ENCODE results near the gene EEIG2.
"Not testable (repeated sequence)": the region's sequence is repeated elsewhere in the genome, so short reads cannot be mapped to it uniquely, and the experiment has no call there.

EEIG2 gene

DNA sequence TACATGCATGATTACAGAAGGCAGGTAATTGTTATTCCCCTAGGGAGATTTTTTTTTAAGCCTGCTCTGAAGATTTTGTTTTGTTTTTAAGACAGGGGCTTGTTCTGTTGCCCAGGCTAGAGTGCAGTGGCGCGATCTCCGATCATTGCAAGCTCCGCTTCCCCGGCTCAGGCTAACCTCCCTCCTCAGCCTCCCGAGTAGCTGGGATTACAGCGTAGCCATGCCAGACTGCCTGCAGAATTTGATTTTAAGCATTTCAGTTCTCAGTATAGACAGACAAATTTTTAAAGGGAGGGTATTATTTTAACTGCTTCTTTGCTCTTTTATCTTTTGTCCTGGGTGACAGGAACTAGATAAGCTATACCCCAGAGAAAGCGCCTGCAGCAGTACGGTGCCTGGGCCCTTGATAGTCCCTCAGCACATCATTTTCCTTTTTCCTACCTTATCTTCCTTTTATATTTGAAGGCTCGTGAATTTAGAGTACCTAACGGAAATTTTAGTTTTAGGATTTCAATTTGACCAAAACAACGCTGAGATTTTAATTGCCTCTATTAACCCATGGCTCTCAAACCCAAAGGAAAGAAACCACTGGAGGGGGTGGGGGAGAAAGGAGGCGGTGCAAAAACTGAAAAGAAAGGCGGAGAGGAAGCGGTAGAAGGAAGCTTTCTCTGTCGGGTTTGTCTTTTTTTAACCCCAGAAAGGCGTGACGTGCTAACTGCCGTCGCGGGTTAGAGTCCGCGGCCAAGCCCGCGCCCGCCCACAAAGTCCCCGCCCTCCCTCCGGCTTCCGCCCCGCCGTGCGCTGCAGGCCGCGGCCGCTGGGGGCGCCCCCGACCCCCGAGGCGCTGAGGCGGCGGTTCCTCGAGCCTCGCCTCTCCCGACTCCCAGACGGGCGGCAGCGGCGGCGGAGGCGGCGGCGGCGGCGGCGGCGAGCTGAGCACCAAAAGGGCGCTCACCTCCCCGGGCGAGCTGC, at the start of gene EEIG2:
Gene EEIG2, plus strand, starts transcription at position 886 of the 972 bp plus-strand sequence. CDS start 329 bp downstream, outside the sequence.
- peak; percentile 86 for DNase-seq (ENCODE audit: low read depth)

DNA sequence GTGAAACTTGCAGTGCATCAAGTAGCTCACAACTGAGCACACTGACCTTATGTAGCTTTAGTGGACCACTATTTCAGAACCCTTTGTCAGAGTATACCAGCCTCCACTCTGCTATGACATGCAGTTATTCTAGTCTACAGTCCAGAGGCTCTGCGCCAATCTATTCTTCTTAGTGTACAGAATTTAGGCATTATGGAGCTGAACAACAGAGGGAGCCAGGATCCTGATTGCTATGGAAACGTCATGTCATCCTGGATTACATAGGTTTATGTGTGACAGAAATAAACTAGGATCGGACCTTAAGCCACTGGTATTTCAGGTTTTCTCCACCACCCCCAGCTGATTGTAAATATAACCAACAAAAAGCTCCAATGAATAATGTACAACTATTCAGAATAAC, 48.1 kb upstream of the EEIG2 start:
- no peak for DNase-seq (ENCODE audit: low read depth)

DNA sequence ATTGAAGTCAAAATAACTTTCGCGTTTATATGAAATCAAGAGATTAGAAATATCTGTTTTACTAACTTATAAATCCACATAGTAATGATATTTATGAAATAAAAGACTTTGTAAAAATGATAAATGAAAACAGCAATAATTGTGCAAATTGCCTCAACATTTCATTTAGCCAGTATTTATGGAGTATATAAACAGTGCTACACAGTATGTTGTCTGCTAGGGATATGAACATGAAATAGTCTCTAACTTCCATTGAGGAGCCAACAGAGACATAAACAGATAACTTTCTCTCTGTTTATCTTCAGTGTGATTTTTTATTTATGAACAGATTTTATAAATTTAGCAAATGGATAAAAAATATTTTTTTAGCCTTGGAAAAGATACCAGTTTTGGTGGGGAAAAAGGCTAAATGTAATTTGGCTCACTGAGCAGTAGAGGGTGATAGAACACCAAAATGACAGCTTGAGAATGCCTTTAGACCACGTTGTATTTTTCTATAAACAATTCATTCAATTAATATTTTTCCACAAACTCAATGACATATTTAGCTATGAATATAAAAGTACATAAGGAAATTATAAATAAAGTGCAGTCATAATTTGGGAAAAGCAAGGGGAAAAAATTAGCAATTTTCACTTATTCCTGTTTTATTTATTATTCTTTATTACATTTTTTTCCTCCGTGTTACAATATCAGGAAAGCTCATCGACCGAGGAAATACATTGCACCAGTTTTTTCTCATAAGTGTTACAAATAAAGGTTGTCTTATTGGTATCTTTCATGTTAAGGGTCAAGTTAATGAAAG, 47.5 kb upstream of the EEIG2 start:
- no peak for DNase-seq (ENCODE audit: low read depth)

DNA sequence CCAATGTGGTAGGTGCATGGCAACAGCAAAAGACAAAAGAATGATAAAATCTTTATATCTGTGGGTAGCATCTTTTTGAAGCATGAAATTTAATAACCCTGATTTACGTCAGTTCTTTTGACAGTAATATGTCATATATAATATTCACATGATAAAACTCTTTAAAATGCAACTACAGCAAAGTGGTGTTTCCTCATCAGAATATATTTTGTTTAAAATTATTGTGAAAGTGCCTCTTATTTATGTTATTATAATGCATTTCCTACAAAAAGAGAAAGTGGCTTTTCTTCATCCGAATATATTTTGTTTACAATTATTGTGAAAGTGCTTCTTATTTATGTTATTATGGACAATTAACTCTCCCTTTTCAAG, 46.9 kb upstream of the EEIG2 start:
- DNase-seq (ENCODE audit: low read depth): no peak

DNA sequence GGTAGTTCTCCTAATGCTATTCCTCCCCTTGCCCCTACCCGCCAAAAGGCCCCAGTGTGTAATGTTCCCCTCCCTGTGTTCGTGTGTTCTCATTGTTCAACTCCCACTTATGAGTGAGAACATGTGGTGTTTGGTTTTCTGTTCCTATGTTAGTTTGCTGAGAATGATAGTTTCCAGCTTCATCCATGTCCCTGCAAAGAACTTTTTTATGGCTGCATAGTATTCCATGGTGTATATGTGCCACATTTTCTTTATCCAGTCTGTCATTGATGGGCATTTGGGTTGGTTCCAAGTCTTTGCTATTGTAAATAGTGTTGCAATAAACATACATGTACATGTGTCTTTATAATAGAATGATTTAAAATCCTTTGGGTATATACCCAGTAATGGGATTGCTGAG, 46.0 kb upstream of the EEIG2 start:
- not testable (repeated sequence) for DNase-seq (ENCODE audit: low read depth)

DNA sequence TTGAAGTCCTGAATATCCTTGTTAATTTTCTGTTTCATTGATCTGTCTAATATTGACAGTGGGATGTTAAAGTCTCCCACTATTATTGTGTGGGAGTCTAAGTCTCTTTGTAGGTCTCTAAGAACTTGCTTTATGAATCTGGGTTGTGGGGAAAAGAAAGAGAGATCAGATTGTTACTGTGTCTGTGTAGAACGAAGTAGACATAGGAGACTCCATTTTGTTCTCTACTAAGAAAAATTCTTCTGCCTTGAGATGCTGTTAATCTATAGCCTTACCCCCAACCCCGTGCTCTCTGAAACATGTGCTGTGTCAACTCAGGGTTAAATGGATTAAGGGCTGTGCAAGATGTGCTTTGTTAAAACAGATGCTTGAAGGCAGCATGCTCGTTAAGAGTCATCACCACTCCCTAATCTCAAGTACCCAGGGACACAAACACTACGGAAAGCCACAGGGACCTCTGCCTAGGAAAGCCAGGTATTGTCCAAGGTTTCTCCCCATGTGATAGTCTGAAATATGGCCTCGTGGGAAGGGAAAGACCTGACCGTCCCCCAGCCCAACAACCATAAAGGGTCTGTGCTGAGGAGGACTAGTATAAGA, 42.5 kb upstream of the EEIG2 start:
- DNase-seq (ENCODE audit: low read depth): not testable (repeated sequence)

DNA sequence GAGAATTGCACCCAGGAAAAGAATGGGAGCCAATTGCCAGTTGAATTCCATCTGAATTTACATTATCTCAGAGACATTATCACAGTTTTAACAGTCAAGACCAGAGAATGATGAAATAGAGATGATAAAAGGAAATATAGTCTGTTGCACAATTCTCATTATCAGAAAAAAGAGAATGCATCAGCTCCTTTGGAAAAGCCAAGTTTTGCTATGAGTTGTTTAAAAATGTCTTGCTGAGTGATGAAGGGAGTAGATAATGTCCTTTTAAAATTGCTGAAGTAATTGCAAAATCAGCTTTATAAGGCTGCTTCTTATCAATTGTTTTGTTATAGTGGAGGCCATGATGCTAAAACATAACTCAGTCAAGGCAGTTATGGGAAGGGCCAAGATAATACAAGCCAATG, 37.9 kb upstream of the EEIG2 start:
- DNase-seq (ENCODE audit: low read depth): no peak

DNA sequence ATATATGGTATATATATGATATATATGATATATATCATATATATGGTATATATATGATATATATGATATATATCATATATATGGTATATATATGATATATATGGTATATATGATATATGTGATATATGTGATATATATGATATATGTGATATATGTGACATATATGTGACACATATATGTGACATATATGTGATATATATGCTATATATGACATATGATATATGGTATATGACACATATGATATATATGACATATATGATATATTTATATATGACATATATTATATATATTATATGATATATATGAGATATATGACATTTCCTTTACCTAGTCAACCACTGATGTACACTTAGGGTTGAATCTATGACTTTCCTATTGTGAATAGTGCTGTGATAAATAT, 36.1 kb upstream of the EEIG2 start:
- no peak for DNase-seq (ENCODE audit: low read depth)

DNA sequence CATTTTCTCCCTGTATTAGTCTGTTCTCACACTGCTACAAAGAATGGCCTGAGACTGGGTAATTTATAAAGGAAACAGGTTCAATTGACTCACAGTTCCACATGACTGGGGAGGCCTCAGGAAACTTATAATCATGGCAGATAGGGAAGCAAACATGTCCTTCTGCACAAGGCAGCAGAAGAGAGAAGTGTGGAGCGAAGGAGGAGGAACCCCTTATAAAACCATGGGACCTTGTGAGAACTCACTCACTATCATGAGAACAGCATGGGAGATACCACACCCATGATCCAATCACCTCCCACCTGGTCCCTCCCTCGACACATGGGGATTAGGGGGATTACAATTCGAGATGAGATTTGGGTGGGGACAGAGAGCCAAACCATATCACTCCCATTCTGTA, 35.2 kb upstream of the EEIG2 start:
- no peak for DNase-seq (ENCODE audit: low read depth)

DNA sequence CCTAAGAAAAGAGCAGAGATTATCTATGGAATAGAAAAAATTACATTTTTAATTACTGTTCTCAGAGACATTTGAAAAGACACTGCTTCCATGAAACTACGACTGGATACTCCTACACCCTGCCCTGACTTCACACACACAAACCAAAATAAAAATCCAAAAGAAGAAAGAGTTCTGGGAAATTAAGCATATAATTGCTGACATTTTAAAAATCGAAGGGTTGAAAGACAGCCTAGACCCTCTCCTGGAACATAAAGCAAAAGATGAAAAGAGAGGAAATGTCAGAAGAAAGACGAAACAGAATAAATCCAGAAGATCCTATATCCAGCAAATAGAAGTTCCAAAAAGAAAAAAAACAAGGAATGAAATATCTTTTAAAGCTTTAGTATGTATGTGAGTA, 32.8 kb upstream of the EEIG2 start:
- no peak for DNase-seq (ENCODE audit: low read depth)

DNA sequence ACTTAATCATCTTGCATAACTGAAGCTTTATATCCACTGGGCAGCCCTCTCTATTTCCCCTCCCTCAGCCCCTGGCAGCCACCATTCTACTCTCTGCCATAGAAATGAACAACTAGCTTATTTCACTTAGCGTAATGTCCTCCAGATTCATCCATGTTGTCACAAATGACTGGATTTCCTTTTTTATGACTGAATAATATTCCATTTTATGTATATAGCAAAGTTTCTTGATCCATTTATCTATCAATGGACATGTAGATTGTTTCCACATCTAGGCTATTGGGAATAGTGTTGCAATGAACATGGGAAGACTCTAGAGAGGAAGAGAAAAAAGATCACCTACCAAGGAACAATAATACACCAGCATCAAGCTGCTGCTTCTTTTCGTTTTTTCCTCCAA, 32.1 kb upstream of the EEIG2 start:
- DNase-seq (ENCODE audit: low read depth): no peak

DNA sequence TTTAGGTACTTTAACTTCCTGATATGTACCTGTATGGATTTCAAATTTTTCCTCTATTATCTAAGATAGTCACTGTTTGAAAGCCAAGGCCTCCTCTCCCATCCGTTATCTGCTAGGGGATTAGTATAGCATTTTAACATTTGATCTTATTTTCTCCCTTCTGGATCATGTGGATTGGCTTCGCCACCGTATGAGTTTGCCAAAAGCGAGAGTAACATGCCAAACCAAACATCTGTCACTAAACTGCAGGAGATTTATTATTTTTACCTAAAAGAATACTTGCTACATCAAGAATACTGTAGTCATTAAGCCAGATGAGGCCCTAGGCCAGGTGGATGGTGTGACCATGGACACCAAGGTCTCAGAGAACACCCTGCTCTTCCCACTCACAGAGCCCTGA, 28.5 kb upstream of the EEIG2 start:
- DNase-seq (ENCODE audit: low read depth): no peak

DNA sequence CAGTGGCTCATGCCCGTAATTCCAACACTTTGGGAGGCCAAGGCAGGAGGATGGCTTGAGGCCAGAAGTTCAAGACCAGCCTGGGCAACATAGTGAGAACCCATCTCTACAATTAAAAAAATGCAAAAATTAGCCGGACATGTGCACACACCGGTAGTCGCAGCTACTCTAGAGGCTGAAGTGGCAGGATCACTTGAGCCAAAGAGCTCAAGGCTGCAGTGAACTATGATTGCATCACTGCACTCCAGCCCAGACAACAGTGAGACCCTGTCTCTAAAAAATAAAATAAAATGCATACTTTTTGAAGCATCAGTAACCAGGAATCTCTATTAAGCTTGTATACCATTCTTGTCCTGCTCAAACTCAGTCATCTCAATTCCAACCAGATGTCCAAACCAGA, 27.2 kb upstream of the EEIG2 start:
- no peak for DNase-seq (ENCODE audit: low read depth)

DNA sequence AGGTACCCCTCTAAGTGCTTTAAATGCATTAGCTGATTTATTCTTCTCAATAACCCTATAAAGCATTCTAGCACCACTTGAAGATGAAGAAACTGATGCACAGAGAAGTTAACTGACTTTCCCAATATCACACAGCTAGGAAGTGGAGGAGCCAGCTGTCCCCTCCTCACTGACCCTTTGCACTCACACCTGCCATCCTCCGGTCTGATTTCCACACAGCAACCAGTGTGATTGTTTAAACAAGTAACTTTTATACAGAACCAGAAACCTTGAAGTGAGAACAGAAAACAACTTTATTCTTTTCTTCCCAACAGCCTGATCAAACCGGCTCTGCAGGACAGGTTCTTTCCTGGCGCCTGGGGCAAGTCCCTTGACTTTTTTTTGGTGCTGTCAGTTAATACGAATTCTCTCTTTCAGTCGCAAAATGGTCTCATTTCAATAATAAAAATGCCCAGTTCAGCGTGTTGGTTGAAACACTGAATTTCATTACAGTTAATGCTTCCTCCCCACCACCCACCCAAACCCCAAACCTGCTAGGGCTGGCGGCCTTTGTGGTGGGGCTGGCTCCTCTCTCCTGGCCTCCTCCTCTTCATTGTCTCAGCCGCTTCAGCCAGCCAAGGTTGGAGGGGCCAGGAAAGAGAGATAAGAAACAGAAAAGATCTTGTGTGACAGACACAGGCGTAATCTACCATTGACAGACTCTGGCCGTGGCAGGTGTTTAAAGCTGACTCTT, 26.4 kb upstream of the EEIG2 start:
- no peak for DNase-seq (ENCODE audit: low read depth)

DNA sequence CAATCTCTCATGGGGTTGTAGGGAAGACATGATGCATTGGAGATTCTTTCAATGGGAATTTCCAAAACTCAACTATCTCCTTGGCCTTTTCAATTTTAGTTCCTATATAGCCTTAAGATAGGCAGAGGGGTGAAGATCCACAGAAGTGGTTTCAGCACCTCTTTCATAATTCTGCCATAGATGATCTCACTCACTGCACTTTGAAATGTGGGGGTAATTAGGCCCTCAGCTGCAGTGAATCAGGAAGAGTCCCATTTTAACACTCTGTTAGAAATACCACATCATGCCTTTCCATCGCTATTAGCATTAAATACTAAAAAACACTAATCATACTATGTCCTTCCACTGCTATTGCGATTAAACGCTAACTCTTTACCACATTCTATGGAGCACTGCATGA, 25.1 kb upstream of the EEIG2 start:
- no peak for DNase-seq (ENCODE audit: low read depth)

DNA sequence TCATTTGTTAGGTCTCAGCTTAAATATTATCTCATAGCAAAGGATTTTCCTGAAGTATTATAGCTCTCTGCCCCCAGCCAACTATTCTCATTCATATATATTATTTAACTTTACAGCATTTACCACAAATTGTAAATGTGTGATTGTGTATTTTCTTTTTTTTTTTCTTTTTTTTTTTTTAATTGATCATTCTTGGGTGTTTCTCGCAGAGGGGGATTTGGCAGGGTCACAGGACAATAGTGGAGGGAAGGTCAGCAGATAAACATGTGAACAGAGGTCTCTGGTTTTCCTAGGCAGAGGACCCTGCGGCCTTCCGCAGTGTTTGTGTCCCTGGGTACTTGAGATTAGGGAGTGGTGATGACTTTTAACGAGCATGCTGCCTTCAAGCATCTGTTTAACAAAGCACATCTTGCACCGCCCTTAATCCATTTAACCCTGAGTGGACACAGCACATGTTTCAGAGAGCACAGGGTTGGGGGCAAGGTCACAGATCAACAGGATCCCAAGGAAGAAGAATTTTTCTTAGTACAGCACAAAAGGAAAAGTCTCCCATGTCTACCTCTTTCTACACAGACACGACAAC, 24.5 kb upstream of the EEIG2 start:
- DNase-seq (ENCODE audit: low read depth): not testable (repeated sequence)

DNA sequence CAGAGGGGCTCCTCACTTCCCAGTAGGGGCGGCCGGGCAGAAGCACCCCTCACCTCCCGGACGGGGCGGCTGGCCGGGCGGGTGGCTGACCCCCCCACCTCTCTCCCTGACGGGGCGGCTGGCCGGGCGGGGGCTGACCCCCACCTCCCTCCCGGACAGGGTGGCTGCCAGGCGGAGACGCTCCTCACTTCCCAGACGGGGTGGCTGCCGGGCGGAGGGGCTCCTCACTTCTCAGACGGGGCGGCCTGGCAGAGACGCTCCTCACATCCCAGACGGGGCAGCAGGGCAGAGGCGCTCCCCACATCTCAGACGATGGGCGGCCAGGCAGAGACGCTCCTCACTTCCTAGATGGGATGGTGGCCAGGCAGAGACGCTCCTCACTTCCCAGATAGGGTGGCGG, 23.9 kb upstream of the EEIG2 start:
- DNase-seq (ENCODE audit: low read depth): not testable (repeated sequence)

DNA sequence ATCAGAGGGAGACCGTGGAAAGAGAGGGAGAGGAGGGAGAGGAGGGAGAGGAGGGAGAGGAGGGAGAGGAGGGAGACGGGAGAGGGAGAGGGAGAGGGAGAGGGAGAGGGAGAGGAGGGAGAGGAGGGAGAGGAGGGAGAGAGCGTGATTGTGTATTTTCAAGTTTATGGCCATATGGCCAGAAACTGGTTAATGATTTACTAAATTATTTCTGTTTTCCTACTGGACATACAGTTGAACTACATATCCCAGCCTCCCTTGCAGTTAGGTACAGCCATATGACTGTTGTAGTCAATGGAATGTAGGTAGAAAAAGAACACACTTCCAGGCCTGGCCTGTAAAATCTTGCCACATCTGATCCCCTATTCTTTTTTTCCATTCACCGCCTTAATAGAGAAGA, 23.1 kb upstream of the EEIG2 start:
- DNase-seq (ENCODE audit: low read depth): not testable (repeated sequence)

DNA sequence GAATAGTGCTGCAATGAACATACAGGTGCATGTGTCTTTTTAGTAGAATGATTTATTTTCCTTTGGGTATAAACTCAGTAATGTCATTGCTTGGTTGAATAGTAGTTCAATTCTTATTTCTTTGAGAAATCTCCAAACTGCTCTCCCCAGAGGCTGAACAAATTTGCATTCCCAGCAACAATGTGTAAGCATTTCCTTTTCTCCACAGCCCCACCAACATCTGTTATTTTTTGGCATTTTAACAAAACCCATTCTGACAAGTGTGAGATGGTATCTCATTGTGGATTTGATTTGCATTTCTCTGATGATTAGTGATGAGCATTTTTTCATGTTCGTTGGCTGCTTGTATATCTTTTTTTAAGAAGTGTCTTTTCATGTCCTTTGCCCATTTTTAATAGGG, 21.9 kb upstream of the EEIG2 start:
- no peak for DNase-seq (ENCODE audit: low read depth)

DNA sequence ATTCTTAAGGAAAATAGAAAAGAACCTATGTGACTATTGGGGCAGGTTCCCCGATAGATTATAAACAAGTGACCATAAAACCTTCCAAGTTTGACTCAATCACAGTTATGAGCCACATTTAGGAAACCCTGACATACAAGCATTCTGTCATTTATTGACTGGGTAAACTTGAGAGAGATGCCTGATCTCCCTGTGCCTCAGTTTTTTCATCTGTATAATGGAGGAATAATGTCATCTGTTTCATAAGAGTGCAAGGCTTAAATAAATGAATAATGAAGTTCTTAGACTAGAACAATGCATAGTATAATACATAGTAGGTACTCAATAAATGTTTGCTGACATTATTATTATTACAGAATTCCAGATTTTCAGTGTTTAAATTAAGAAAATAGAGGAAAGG, 18.9 kb upstream of the EEIG2 start:
- DNase-seq (ENCODE audit: low read depth): no peak

DNA sequence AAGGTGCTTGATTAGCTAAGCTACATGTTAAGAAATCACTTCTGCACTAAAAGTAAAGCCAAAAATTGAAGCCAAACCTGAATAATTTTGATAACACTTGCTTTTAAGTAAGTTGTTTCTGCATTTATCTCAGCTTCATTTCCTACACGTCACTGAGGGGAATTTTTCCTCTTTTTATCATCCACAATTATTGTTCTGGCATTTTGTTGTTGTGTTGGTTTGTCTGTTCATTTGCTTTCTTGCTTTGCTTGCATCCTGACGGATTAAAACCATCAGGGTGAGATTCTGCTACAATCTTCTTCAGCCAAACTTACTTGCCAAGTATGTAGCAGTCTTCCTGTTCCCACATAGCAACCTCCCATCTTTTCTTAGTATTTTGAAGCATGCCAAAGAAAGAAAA, 18.0 kb upstream of the EEIG2 start:
- no peak for DNase-seq (ENCODE audit: low read depth)

DNA sequence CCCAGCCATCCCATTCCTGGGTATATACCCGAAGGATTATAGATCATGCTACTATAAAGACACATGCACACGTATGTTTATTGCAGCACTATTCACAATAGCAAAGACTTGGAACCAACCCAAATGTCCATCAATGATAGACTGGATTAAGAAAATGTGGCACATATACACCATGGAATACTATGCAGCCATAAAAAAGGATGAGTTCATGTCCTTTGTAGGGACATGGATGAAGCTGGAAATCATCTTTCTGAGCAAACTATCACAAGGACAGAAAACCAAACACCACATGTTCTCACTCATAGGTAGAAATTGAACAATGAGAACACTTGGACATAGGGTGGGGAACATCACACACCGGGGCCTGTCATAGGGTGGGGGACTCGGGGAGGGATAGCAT, 12.4 kb upstream of the EEIG2 start:
- DNase-seq (ENCODE audit: low read depth): not testable (repeated sequence)

Data from stimulated activated CD4-positive, alpha-beta T cell treated with anti-CD3 and anti-CD28 coated beads, Interleukin-2, amount 100 ng/mL, for 4 hours (primary cell).